ENCODE data around the gene STXBP5L.
"Not testable (repeated sequence)": the region's sequence is repeated elsewhere in the genome, so short reads cannot be mapped to it uniquely, and the experiment has no call there.

Gene STXBP5L

DNA sequence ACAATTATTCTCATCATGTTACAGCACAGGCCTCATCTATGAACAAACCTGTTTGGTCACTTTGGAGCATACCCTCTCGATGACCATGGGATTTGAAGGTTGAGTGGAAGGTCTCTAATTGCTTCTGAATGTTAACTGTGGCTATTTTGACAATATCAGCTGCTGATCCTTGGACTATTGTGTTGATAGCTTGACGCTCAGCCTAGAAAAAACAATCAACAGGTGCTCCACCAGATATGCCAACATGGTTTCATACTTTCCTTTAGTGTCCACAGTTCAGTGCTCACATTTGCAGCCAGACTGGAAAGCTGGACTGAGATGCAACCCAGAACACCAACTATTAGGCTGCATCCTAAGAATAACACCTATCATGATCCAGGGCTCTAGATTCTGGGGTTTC lies 528.1 kb downstream of the STXBP5L start:
- no peak for DNase-seq

- DNase-seq: no peak
Observed at GRCh38 chr3:121436641-121437040, 528.6 kb downstream of the STXBP5L start.

DNA sequence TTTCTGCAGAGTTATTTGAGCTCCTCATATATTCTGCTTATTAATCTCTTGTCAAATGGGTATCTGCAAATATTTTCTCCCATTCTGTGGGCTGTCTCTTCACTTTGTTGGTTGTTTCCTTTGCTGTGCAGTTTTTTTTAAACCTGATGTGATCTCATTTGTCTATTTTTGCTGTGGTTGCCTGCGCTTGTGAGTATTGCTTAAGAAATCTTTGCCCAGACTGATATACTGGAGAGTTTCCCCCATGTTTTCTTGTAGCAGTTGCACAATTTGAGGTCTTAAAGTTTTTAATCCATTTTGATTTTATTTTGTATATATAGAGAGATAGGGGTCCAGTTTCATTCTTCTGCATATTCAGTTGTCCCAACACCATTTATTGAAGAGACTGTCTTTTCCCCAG lies 535.5 kb downstream of the STXBP5L start:
- DNase-seq: no peak

- not testable (repeated sequence) for DNase-seq
Observed at GRCh38 chr3:121451752-121452151, 543.7 kb downstream of the STXBP5L start.

DNA sequence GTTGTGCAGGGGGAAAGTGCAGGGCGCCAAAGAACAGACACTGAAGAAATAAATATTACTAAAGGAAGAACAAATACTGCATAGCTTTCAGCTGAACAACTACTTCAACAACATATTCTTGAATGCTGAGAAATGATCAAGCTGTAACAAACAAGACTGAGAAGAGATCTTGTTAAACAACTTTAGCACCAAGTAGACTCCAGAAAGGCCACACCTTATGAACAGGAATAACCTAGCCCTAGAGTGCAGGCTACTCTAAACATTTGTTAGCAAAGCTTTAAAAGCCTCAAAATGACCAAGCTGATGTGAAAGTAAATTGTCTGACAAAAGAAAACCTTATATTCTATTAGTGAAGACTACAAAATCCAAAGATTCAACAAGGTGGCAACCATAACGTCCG lies 554.6 kb downstream of the STXBP5L start:
- no peak for DNase-seq

DNA sequence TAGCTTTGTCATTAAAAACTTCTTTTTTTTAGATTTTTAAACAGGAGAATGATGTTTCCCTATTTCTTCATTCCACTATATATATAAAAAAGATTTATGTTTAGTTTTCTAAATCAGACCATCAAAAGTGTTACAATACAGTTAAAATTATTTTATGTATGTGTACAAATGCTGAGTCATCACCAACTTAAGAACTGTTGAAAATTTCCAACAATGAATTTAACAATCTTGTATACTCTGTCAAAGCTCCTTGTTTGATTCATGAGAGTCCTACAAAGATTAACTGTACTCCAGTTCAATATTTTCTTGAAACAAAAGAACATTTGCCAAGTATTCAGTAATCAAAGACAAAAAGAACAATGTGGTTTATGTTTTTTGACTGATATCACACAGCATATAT lies 555.7 kb downstream of the STXBP5L start:
- no peak for DNase-seq

GRCh38 chr3:121467085-121467484 lies 559.1 kb downstream of the STXBP5L start:
- DNase-seq: no peak

GRCh38 chr3:121473001-121473400 lies 565.0 kb downstream of the STXBP5L start:
- DNase-seq: no peak
